Endothelial cell of hepatic sinusoid (primary cell): Measurements from ENCODE around the gene ANXA7.
"Not testable (repeated sequence)": the region's sequence is repeated elsewhere in the genome, so short reads cannot be mapped to it uniquely, and the experiment has no call there.

Experiments used
- in situ Hi-C: cut with HindIII; loops from 2 replicates; pipeline ENCODE4 v1.10.0; 2017; ENCODE audit warnings: low sequenced_read_pairs

Gene ANXA7

DNA sequence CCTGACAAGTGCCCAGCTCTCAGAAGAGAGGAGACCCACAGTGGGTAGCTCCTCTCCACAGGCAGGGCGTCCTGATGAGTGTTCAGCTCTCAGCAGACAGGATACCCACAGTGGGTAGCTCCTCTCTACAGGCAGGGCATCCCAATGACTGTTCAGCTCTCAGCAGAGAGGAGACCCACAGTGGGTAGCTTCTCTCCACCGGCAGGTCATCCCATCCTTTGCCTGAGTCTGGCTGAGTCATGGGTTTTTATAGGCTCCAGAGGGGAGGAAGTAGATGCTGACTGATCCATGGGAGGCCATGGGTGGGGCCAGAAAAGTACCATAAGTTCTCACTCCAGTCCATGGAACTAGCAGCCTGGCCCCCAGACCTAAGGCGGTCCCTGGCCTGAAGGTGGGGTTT lies 73.7 kb downstream of the ANXA7 start:
- in situ Hi-C loops, result no loop called here

DNA sequence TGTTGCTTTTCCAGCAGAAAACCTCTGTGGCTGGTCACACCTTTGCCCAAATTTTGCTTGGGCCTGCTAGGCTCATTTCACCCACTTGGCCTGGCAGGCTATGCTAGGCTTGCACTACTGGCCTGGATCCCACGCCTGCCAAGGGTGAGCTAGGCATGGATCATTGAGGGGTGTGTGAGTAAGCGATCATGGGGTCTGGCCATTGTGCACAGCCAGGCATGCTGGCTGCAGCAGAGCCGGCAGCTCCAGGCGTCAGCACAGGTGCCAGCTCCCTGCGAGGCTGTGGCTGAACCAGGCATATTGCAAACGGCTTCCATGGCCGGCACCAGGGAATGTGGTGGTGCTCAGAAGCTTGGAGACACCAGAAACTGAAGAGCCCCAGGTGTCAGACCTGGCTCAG lies 74.4 kb downstream of the ANXA7 start:
- in situ Hi-C loops, result no loop called here

DNA sequence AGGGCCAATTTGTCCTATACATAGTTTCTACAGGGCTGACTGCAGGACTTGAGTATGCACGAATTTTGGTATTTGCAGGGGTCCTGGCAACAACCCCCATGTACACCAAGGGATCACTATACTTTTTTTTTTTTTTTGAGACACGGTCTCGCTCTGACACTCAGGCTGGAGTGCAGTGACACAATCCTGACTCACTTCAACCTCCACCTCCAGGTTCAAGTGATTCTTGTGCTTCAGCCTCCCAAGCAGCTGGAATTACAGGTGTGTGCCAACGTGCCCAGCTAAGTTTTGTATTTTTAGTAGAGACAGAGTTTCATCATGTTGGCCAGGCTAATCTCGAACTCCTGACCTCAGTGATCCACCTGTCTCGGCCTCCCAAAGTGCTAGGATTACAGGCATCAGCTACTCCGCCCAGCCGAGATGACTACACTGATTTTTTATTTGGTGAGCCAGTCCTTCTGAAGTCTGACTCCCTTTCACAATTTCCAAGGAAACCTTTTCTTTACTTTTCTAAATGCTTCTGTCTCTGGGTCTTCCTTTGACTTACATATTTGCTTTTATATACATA lies 75.0 kb downstream of the ANXA7 start:
- in situ Hi-C loops, result no loop called here

DNA sequence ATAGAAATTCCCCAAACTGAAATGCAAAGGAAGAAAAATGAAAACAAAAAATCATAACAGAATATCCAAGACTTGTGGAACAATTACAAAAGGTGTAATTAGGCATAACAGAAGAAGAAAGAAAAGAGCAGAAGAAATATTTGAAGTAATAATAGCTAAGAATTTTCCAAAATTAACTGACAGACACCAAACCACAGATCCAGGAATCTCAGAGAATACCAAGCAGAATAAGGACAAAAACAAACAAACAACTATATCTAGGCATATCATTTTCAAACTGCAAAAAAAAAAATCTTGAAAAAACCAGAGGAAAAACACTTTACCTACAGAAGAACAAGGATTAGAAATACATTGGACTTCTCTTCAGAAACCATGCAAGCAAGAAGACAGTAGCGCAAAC lies 80.7 kb downstream of the ANXA7 start:
- in situ Hi-C loops, result no loop called here

DNA sequence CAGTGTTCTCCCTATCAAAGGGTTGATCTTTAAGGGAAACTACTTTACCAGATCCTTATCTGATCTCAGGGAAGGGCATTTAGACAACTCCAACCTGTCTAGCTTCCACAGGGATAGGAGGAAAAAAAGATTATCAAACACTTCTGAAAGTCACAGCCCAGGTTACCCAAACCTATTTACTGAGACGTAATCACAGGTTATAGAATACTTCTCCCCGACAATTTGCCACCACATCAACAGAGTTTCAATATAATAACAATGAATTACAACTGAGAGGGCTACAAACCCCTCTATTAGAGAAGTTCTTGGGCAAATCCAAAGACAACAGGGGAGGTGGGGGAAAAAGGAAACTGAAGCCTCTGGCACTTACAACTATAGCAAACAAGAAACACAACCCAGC lies 81.5 kb downstream of the ANXA7 start:
- in situ Hi-C loops, result no loop called here

DNA sequence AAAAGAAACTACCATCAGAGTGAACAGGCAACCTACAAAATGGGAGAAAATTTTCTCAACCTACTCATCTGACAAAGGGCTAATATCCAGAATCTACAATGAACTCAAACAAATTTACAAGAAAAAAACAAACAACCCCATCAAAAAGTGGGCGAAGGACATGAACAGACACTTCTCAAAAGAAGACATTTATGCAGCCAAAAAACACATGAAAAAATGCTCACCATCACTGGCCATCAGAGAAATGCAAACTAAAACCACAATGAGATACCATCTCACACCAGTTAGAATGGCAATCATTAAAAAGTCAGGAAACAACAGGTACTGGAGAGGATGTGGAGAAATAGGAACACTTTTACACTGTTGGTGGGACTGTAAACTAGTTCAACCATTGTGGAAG lies 85.3 kb downstream of the ANXA7 start:
- in situ Hi-C loops, result not testable (repeated sequence)

DNA sequence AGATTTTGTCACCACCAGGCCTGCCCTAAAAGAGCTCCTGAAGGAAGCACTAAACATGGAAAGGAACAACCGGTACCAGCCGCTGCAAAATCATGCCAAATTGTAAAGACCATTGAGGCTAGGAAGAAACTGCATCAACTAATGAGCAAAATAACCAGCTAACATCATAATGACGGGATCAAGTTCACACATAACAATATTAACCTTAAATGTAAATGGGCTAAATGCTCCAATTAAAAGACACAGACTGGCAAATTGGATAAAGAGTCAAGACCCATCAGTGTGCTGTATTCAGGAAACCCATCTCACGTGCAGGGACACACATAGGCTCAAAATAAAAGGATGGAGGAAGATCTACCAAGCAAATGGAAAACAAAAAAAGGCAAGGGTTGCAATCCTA lies 88.6 kb downstream of the ANXA7 start:
- in situ Hi-C loops, result not testable (repeated sequence)
